Measurements from ENCODE around the gene ZNF236.

GRCh38 chr18:76847916-76848315 is 25.6 kb downstream of the ZNF236 start:
- no peak for TF ChIP-seq ZNF274 (IDR thresholded peaks at IDR 0.05; ENCODE audit: low read depth, low read length)
- TF ChIP-seq YY1 (IDR thresholded peaks at IDR 0.05; ENCODE audit: insufficient read depth, insufficient read length) = no peak
- TF ChIP-seq SUZ12 (IDR thresholded peaks at IDR 0.05; ENCODE audit: extremely low read depth, insufficient read depth, insufficient read length) = no peak

Data from NT2/D1 (cell line).